ENCODE measurements around the gene ATP9B.

The ATP9B gene

DNA sequence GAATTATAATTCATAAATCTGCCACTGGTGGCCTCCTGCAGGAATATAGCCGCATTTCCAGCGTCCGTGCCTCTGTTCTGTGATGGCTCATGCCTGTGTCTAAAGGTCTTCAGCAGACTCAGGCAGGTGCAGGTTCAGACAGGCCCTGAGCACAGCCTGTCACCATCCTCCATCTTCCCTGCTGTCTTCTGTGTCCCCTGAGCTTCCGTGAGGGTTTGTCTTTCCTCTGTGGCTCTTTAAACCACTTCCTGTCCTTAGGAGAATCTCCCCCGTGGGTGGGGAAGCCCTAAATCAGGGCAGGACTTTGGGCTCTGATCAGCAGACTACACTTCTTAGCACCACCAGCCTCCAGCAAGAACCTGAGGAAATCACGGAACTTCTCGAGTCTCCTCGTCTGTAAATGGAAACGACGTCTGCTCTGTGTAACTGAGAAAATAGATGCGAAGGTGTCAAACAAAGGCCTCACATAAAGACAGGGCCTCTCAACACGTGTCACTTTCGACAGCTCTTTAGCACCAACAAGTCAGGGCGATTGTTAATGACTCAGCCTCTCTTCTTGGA lies 302.4 kb downstream of the ATP9B start:
- Histone ChIP-seq H3K9me3 (ENCODE audit: severe bottlenecking) (peaks cover 3% of the 10 kb centered on the region), H3K27ac (no peak overlapping the region), H3K27me3 (ENCODE audit: insufficient read depth, low read depth, severe bottlenecking) (no peaks in the 10 kb centered on the region), H3K36me3 (peaks cover 8% of the 10 kb centered on the region), H3K4me3 (ENCODE audit: low read depth, low read length) (no peak overlapping the region)
- TF ChIP-seq, protein P1, sequence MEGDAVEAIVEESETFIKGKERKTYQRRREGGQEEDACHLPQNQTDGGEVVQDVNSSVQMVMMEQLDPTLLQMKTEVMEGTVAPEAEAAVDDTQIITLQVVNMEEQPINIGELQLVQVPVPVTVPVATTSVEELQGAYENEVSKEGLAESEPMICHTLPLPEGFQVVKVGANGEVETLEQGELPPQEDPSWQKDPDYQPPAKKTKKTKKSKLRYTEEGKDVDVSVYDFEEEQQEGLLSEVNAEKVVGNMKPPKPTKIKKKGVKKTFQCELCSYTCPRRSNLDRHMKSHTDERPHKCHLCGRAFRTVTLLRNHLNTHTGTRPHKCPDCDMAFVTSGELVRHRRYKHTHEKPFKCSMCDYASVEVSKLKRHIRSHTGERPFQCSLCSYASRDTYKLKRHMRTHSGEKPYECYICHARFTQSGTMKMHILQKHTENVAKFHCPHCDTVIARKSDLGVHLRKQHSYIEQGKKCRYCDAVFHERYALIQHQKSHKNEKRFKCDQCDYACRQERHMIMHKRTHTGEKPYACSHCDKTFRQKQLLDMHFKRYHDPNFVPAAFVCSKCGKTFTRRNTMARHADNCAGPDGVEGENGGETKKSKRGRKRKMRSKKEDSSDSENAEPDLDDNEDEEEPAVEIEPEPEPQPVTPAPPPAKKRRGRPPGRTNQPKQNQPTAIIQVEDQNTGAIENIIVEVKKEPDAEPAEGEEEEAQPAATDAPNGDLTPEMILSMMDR (IDR thresholded peaks at IDR 0.05; ENCODE audit: low read depth, low read length): no peak
- no peak for DNase-seq

DNA sequence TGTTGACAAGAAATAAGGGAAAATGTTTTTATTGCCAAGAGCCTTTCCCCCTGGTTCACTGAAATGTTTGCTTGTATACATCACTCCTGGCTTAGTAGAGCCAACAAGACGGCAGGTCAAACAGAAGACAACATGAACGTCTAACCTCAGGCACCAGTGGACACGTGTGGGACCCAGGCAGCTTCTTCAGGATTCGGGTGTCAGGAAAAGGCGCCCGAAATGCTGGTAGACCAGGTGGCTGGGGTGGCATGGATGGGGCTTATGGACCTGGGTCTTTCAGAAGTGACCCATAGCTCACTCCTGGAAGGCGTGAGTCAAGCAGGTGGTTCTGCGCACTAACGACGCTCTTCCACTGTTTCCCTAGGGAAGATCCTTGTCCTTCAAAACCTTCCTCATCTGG lies 303.3 kb downstream of the ATP9B start:
- no peak for DNase-seq
- Histone ChIP-seq H3K4me3 (ENCODE audit: low read depth, low read length) (no peak overlapping the region), H3K36me3 (peaks cover 8% of the 10 kb centered on the region), H3K27ac (no peak overlapping the region), H3K27me3 (ENCODE audit: insufficient read depth, low read depth, severe bottlenecking) (no peaks in the 10 kb centered on the region), H3K9me3 (ENCODE audit: severe bottlenecking) (peaks cover 3% of the 10 kb centered on the region)
- TF ChIP-seq, protein P1 (IDR thresholded peaks at IDR 0.05; ENCODE audit: low read depth, low read length): no peak

DNA sequence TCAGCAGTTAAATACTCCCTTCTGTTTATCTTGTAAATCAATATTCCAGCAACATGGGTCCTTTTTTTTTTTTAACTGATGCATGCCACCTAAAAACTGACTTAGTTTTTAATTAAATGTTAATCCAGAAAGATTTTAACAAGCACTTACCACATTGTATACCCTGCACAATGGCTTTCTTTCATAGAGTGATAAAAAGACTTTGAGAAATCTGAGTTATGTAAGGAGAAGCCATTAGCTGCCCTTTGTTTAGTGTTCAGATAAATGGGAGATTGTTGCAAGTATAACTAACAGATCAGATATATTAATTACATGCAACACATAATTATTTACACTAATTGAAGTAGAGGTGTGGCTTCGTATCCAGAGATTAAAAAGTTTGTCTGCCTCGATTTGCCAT lies 303.8 kb downstream of the ATP9B start:
- no peak overlapping the region for H3K4me3 ChIP-seq (ENCODE audit: low read depth, low read length)
- H3K9me3 ChIP-seq (ENCODE audit: severe bottlenecking): peaks cover 3% of the 10 kb centered on the region
- H3K27ac ChIP-seq: no peak overlapping the region
- no peaks in the 10 kb centered on the region for H3K27me3 ChIP-seq (ENCODE audit: insufficient read depth, low read depth, severe bottlenecking)
- H3K36me3 ChIP-seq: peaks cover 11% of the 10 kb centered on the region
- no peak for DNase-seq
- TF ChIP-seq, protein P1 (IDR thresholded peaks at IDR 0.05; ENCODE audit: low read depth, low read length): no peak

DNA sequence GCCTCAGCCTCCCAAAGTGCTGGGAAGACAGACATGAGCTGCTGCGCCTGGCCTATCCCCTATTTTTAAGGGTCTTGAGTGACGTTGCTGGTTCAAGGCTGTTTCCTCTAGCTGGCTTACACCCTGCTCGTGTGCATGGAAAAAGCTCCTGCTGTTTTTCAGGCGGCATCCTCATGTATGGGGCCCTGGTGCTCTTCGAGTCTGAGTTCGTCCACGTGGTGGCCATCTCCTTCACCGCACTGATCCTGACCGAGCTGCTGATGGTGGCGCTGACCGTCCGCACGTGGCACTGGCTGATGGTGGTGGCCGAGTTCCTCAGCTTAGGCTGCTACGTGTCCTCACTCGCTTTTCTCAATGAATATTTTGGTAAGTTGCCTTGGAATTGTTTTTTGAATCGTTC lies 304.5 kb downstream of the ATP9B start:
- TF ChIP-seq, protein P1 (IDR thresholded peaks at IDR 0.05; ENCODE audit: low read depth, low read length): no peak
- no peak overlapping the region for H3K27ac ChIP-seq
- H3K9me3 ChIP-seq (ENCODE audit: severe bottlenecking): peaks cover 3% of the 10 kb centered on the region
- H3K27me3 ChIP-seq (ENCODE audit: insufficient read depth, low read depth, severe bottlenecking): no peaks in the 10 kb centered on the region
- no peak for DNase-seq
- H3K4me3 ChIP-seq (ENCODE audit: low read depth, low read length): no peak overlapping the region
- H3K36me3 ChIP-seq: peaks cover 14% of the 10 kb centered on the region

DNA sequence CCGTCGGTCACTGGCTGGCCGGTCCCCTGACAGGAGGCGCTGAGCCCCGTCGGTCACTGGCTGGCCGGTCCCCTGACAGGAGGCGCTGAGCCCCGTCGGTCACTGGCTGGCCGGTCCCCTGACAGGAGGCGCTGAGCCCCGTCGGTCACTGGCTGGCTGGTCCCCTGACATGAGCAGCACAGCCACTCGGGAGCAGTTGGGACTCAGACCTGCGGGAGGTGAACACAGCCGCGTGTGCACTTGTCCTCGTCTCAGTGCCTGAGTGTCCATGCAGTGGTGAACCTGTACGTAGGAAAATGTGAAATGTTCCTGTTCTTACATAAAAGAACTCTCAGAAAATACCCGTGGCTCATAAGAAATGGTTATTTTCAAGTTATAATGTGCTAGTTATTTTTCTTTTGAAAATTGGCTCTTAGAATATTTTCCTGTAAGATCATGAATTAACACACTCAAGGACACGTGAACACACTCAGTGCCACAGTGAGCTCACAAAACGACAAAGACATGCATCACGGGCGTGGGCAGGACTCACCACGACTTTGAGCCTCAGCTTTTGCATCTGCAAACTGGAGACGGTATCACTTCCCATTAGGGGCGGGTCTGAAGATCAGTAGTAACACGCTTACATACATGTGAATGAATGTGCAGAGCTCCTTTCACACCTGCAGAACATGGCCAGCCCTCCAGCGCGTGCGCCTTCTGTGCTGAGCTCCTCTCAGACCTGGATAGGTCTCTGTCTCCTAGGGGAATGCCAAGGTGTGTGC lies 305.4 kb downstream of the ATP9B start:
- peaks cover 13% of the 10 kb centered on the region for H3K36me3 ChIP-seq
- TF ChIP-seq, protein P1 (IDR thresholded peaks at IDR 0.05; ENCODE audit: low read depth, low read length): no peak
- no peak for DNase-seq
- peaks cover 2% of the 10 kb centered on the region for H3K9me3 ChIP-seq (ENCODE audit: severe bottlenecking)
- H3K27ac ChIP-seq: no peak overlapping the region
- H3K4me3 ChIP-seq (ENCODE audit: low read depth, low read length): no peak overlapping the region
- no peaks in the 10 kb centered on the region for H3K27me3 ChIP-seq (ENCODE audit: insufficient read depth, low read depth, severe bottlenecking)

All from WERI-Rb-1 (cell line).